AG10803 (cell line): ENCODE measurements around the gene PARD3.

ENCODE experiments used
- DNase-seq: peaks from one replicate; pipeline ENCODE4 v3.0.0; 2010; ENCODE audit warnings: low read depth
- H3K4me3 ChIP-seq: 2 replicates; pipeline ENCODE4 v1.5.1; 2011; ENCODE audit warnings: mild to moderate bottlenecking, low read length, control low read depth
- CTCF ChIP-seq: conservative IDR thresholded peaks from 2 replicates; pipeline ENCODE4 v1.5.1; 2011; ENCODE audit warnings: mild to moderate bottlenecking, low read length, control low read depth, inconsistent platforms

The PARD3 gene

GRCh38 chr10:34644224-34644623 lies 170.9 kb downstream of the PARD3 start:
- no peak for TF ChIP-seq CTCF
- no peak overlapping the region for H3K4me3 ChIP-seq
- no peak for DNase-seq

DNA sequence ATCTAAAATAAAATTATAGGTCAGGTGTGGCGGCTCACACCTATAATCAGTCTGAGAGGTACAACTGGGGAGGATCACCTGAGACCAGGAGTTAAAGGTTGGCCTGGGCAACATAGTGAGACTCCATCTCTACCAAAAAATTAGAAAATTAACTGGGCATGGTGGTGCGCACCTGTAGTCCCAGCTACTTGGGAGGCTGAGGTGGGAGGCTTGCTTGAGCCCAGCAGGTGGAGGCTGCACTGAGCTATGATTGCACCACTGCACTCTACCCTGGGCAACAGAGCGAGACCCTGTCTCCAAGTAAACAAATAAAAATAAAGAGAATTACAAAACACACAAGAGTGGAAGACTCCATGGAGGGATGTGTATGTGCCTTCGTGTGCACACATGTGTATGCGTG lies 171.5 kb downstream of the PARD3 start:
- no peak for DNase-seq
- TF ChIP-seq CTCF = no peak
- H3K4me3 ChIP-seq = no peak overlapping the region

- no peak for TF ChIP-seq CTCF
- no peak for DNase-seq
- no peak overlapping the region for H3K4me3 ChIP-seq
Measured at GRCh38 chr10:34641913-34642558, 173.1 kb downstream of the PARD3 start.

GRCh38 chr10:34641147-34641912 lies 173.8 kb downstream of the PARD3 start:
- DNase-seq = no peak
- no peak for TF ChIP-seq CTCF
- no peak overlapping the region for H3K4me3 ChIP-seq

- no peak overlapping the region for H3K4me3 ChIP-seq
- TF ChIP-seq CTCF = peak; percentile 94
- DNase-seq = peak; percentile 93
Measured at GRCh38 chr10:34638406-34639054, 176.6 kb downstream of the PARD3 start.

- TF ChIP-seq CTCF = peak; percentile 99
- H3K4me3 ChIP-seq = no peak overlapping the region
- no peak for DNase-seq
Measured at GRCh38 chr10:34637418-34637911, 177.6 kb downstream of the PARD3 start.
